Vagina (tissue), 2 donors: ENCODE measurements around the gene P2RX6.

Source experiments
- CTCF ChIP-seq, 3 experiments: fragments of 450-650 bp in 2 of 3; fragments of 200-600 bp in 1 of 3; sonication (generic) in 1 of 3; IDR thresholded peaks; one replicate each; pipeline ENCODE4 v1.5.1; 2017 to 2019; ENCODE audit warnings: antibody characterized with exemption in 3 of 3, mild to moderate bottlenecking in 2 of 3, moderate library complexity in 2 of 3
- POLR2A ChIP-seq, 2 donors: fragments of 450-650 bp; IDR thresholded peaks; one replicate each; pipeline ENCODE4 v1.6.1; 2017; ENCODE audit warnings: antibody characterized with exemption in 2 of 2, mild to moderate bottlenecking in 2 of 2, moderate library complexity in 2 of 2
- POLR2AphosphoS5 ChIP-seq, 2 donors: sonication (generic); formaldehyde crosslinking; IDR thresholded peaks; one replicate each; pipeline ENCODE4 v1.9.0; 2017; ENCODE audit warnings: antibody characterized with exemption in 2 of 2, mild to moderate bottlenecking in 2 of 2, low read depth in 1 of 2; ENCODE audit not compliant: insufficient read depth in 1 of 2

GRCh38 chr22:20980938-20981722 is 33.8 kb upstream of the P2RX6 start:
- TF ChIP-seq CTCF (IDR thresholded peaks at IDR 0.05) (no peak), POLR2AphosphoS5 (IDR thresholded peaks at IDR 0.05; ENCODE audit: insufficient read depth in 1 of 2, low read depth in 1 of 2) (no peak), POLR2A (IDR thresholded peaks at IDR 0.05) (no peak)
